Lung (tissue), 12 donors: Measurements from ENCODE around the gene TNNT3. TPM values are rescaled to one million over a fixed set of nuclear protein-coding genes. Genes with fewer than 3 reads are reported as not detected.

Experiments
- ATAC-seq: fragments of 200-7000 bp; cut with Tn5 transposase; one replicate; pipeline ENCODE4 v1.9.1; 2020; ENCODE audit warnings: moderate number of reproducible peaks; ENCODE audit not compliant: insufficient read depth, low FRiP score
- DNase-seq, 3 donors: peaks; one replicate each; pipeline ENCODE4 v3.0.0-alpha.2; 2013 to 2017
- H3K27ac ChIP-seq, 2 donors: one replicate each; pipeline ENCODE4 v1.5.1; 2013; ENCODE audit warnings: mild to moderate bottlenecking in 2 of 2, moderate library complexity in 2 of 2, control low read depth in 1 of 2, inconsistent platforms in 1 of 2, low read depth in 1 of 2, low read length in 1 of 2
- H3K27me3 ChIP-seq, 3 donors: one replicate each; pipeline ENCODE4 v1.5.1; 2013; ENCODE audit warnings: low read length in 2 of 3; ENCODE audit not compliant: control insufficient read depth in 3 of 3, insufficient read depth in 3 of 3
- H3K36me3 ChIP-seq, 4 donors: one replicate each; pipeline ENCODE4 v1.5.1; 2013; ENCODE audit warnings: low read length in 4 of 4, mild to moderate bottlenecking in 1 of 4, moderate library complexity in 1 of 4; ENCODE audit not compliant: control insufficient read depth in 4 of 4, insufficient read depth in 4 of 4
- H3K4me1 ChIP-seq, 5 donors: one replicate each; pipeline ENCODE4 v1.5.1; 2013; ENCODE audit warnings: low read length in 5 of 5, mild to moderate bottlenecking in 2 of 5, moderate library complexity in 1 of 5; ENCODE audit not compliant: control insufficient read depth in 5 of 5, insufficient read depth in 5 of 5
- H3K4me3 ChIP-seq: one replicate; pipeline ENCODE4 v1.5.1; 2013; ENCODE audit warnings: mild to moderate bottlenecking, control low read depth, moderate library complexity
- H3K9ac ChIP-seq, 2 donors: one replicate each; pipeline ENCODE4 v1.5.1; 2013; ENCODE audit warnings: low read length in 2 of 2, control low read depth in 1 of 2; ENCODE audit not compliant: insufficient read depth in 1 of 2
- H3K9me3 ChIP-seq, 4 donors: one replicate each; pipeline ENCODE4 v1.5.1; 2013; ENCODE audit warnings: low read length in 3 of 4, mild to moderate bottlenecking in 1 of 4, moderate library complexity in 1 of 4; ENCODE audit not compliant: control insufficient read depth in 4 of 4, insufficient read depth in 3 of 4
- CTCF ChIP-seq: IDR thresholded peaks from 2 replicates; pipeline ENCODE4 v1.5.1; 2012; ENCODE audit warnings: mild to moderate bottlenecking; ENCODE audit errors: control extremely low read depth, extremely low read depth
- WGBS, 2 donors: extraction: QIAGEN DNeasy Blood & Tissue Kit; methylation state at CpG; one replicate each; pipeline ENCODE4 v1.1.7; 2013; 5-methylcytosine and 5-hydroxymethylcytosine counted together
- polyA plus RNA-seq, 2 donors: library from polyadenylated mRNA; stranded (reverse); fragments of 200-250 nt; gene quantifications; one replicate each; pipeline ENCODE4 v1.2.1, GENCODE V29; 2013
- total RNA-seq, 2 donors: library from RNA; depleted of rRNA in 1 of 2; stranded (reverse); fragments of >200 nt in 1 of 2; gene quantifications; one replicate each; pipeline ENCODE4 v1.2.1, GENCODE V29; 2014 to 2021
- donor health status: control.
- donor health status: control.
- donor health status: Bipolar disorder and iron deficiency.
- donor health status: healthy.
- donor health status: DM: yes; HTN: yes; CAD: no.

The TNNT3 gene
- total and polyA plus RNA-seq, 4 donors, result 1.6 to 8.0 (median 5.1) TPM

GRCh38 chr11:1983601-1983961, 64.1 kb downstream of the TNNT3 start:
- Histone ChIP-seq H3K36me3 (no peaks in the 10 kb centered on the region), H3K27me3 (no peaks in the 10 kb centered on the region), H3K4me1 (no peaks in the 10 kb centered on the region), H3K4me3 (no peak overlapping the region), H3K27ac (no peak overlapping the region), H3K9ac (no peak overlapping the region), H3K9me3 (no peaks in the 10 kb centered on the region)
- DNase-seq (no peak), ATAC-seq (no peak)
- 85 to 94% methylated on average over 8 to 12 of the region's 12 CpGs for WGBS, 2 donors
- TF ChIP-seq CTCF, result no peak

- TF ChIP-seq CTCF, result no peak
- Histone ChIP-seq H3K27me3 (no peaks in the 10 kb centered on the region), H3K36me3 (no peaks in the 10 kb centered on the region), H3K9ac (no peak overlapping the region), H3K4me3 (no peak overlapping the region), H3K9me3 (no peaks in the 10 kb centered on the region), H3K27ac (no peak overlapping the region), H3K4me1 (no peaks in the 10 kb centered on the region)
- no CpG with 5 or more reads among the region's 6 CpGs for whole genome bisulfite sequencing, 2 donors
- ATAC-seq, result no peak
- no peak for DNase-seq
These were observed 67.5 kb downstream of the TNNT3 start for GRCh38 chr11:1987024-1987423.

- no CpG with 5 or more reads among the region's 11 CpGs for WGBS, 2 donors
- Histone ChIP-seq H3K9ac (no peak overlapping the region), H3K4me1 (no peaks in the 10 kb centered on the region), H3K4me3 (no peak overlapping the region), H3K27me3 (no peaks in the 10 kb centered on the region), H3K27ac (no peak overlapping the region), H3K9me3 (no peaks in the 10 kb centered on the region), H3K36me3 (no peaks in the 10 kb centered on the region)
- TF ChIP-seq CTCF, result no peak
- no peak for DNase-seq
- ATAC-seq, result no peak
These were observed 68.7 kb downstream of the TNNT3 start for GRCh38 chr11:1988174-1988573.

Other genes with a start within 250 kb of the TNNT3 start
- not detected for gene KRTAP5-6, start 222.5 kb upstream of the TNNT3 start, total RNA-seq
- gene KRTAP5-6, start 222.5 kb upstream of the TNNT3 start, polyA plus RNA-seq, result not detected
- 10 to 100 TPM in 1 of 2 donors, under 1 TPM in 1; 0.40 to 18.8 TPM for gene IFITM10, start 169.1 kb upstream of the TNNT3 start, total RNA-seq
- 1 to 10 TPM in 1 of 2 donors, under 1 TPM in 1; 0.93 to 4.5 TPM for gene IFITM10, start 169.1 kb upstream of the TNNT3 start, polyA plus RNA-seq
- gene CTSD, start 155.8 kb upstream of the TNNT3 start, total RNA-seq, result 1,000 to 10,000 TPM in 1 of 2 donors, 100 to 1,000 TPM in 1; 388 to 2,158 TPM
- gene CTSD, start 155.8 kb upstream of the TNNT3 start, polyA plus RNA-seq, result 1,000 to 10,000 TPM; 1,739 to 2,177 TPM
- gene SYT8, start 84.7 kb upstream of the TNNT3 start, total RNA-seq, result 10 to 100 TPM in 1 of 2 donors, 1 to 10 TPM in 1; 2.7 to 40.6 TPM
- 10 to 100 TPM; 15.0 to 18.9 TPM for gene SYT8, start 84.7 kb upstream of the TNNT3 start, polyA plus RNA-seq
- gene TNNI2, start 80.7 kb upstream of the TNNT3 start, total RNA-seq, result 10 to 100 TPM in 1 of 2 donors, 1 to 10 TPM in 1; 3.1 to 14.3 TPM
- gene TNNI2, start 80.7 kb upstream of the TNNT3 start, polyA plus RNA-seq, result 10 to 100 TPM; 10.1 to 35.8 TPM
- gene LSP1, start 66.6 kb upstream of the TNNT3 start, total RNA-seq, result 10 to 100 TPM; 44.9 to 72.1 TPM
- gene LSP1, start 66.6 kb upstream of the TNNT3 start, polyA plus RNA-seq, result 100 to 1,000 TPM in 1 of 2 donors, 10 to 100 TPM in 1; 95.7 to 121 TPM
- not detected for gene PRR33, start 27.8 kb upstream of the TNNT3 start, total RNA-seq
- gene PRR33, start 27.8 kb upstream of the TNNT3 start, polyA plus RNA-seq, result under 1 TPM; 0.08 to 0.13 TPM
- 10 to 100 TPM; 34.8 to 64.5 TPM for gene MRPL23, start 27.6 kb downstream of the TNNT3 start, total RNA-seq
- gene MRPL23, start 27.6 kb downstream of the TNNT3 start, polyA plus RNA-seq, result 100 to 1,000 TPM; 149 to 250 TPM
- 1,000 to 10,000 TPM in 1 of 2 donors, 10 to 100 TPM in 1; 49.1 to 1,932 TPM for gene H19, start 78.1 kb downstream of the TNNT3 start, total RNA-seq
- 100 to 1,000 TPM in 1 of 2 donors, 10 to 100 TPM in 1; 56.6 to 305 TPM for gene H19, start 78.1 kb downstream of the TNNT3 start, polyA plus RNA-seq
- 10 to 100 TPM; 23.5 to 87.7 TPM for gene IGF2, start 219.7 kb downstream of the TNNT3 start, total RNA-seq
- 1 to 10 TPM; 2.9 to 7.8 TPM for gene IGF2, start 219.7 kb downstream of the TNNT3 start, polyA plus RNA-seq
- not detected for gene INS, start 241.5 kb downstream of the TNNT3 start, total RNA-seq
- 1 to 10 TPM; 1.2 to 3.3 TPM for gene INS, start 241.5 kb downstream of the TNNT3 start, polyA plus RNA-seq